RCC 7860 (cell line): ENCODE measurements around the gene TLE5.
"Not testable (repeated sequence)": the region's sequence is repeated elsewhere in the genome, so short reads cannot be mapped to it uniquely, and the experiment has no call there.

ENCODE experiments used
- DNase-seq: peaks from one replicate; pipeline ENCODE4 v3.0.0-alpha.2; 2015; ENCODE audit warnings: low spot score
- FAIRE-seq: peaks from 2 replicates; lab custom pipeline; 2012; peaks lifted over from hg19 to GRCh38; lab: Jason Lieb, UNC

Gene TLE5

GRCh38 chr19:3096902-3097326 lies 34.6 kb upstream of the TLE5 start:
- no peak for FAIRE-seq
- DNase-seq = no peak

- no peak for FAIRE-seq
Measured at GRCh38 chr19:3096267-3096901, 34.1 kb upstream of the TLE5 start.

GRCh38 chr19:3095441-3096191 lies 33.3 kb upstream of the TLE5 start:
- FAIRE-seq = no peak
- DNase-seq = no peak

More at GRCh38 chr19:3096267-3096901, 34.1 kb upstream of the TLE5 start:
- no peak for DNase-seq

- DNase-seq (no peak), FAIRE-seq (no peak)
Measured at GRCh38 chr19:3094601-3095440, 32.5 kb upstream of the TLE5 start.

GRCh38 chr19:3089299-3089855 lies 27.1 kb upstream of the TLE5 start:
- DNase-seq, FAIRE-seq: not testable (repeated sequence)

GRCh38 chr19:3087769-3088168 lies 25.5 kb upstream of the TLE5 start:
- FAIRE-seq (no peak), DNase-seq (no peak)

- DNase-seq (no peak), FAIRE-seq (no peak)
Measured at GRCh38 chr19:3084943-3085342, 22.6 kb upstream of the TLE5 start.

GRCh38 chr19:3083964-3084363 lies 21.7 kb upstream of the TLE5 start:
- FAIRE-seq (no peak), DNase-seq (no peak)

GRCh38 chr19:3082331-3082730 lies 20.0 kb upstream of the TLE5 start:
- FAIRE-seq (no peak), DNase-seq (no peak)

GRCh38 chr19:3080286-3080685 lies 18.0 kb upstream of the TLE5 start:
- FAIRE-seq = no peak
- DNase-seq = no peak

- FAIRE-seq = no peak
- DNase-seq = no peak
Measured at GRCh38 chr19:3079578-3079977, 17.3 kb upstream of the TLE5 start.

GRCh38 chr19:3075605-3076431 lies 13.5 kb upstream of the TLE5 start:
- DNase-seq = peak; percentile 9

GRCh38 chr19:3073931-3074595 lies 11.8 kb upstream of the TLE5 start:
- FAIRE-seq = no peak

More at GRCh38 chr19:3075605-3076431, 13.5 kb upstream of the TLE5 start:
- no peak for FAIRE-seq

GRCh38 chr19:3073159-3073563 lies 10.9 kb upstream of the TLE5 start:
- no peak for DNase-seq
- no peak for FAIRE-seq

More at GRCh38 chr19:3073931-3074595, 11.8 kb upstream of the TLE5 start:
- no peak for DNase-seq

- DNase-seq (no peak), FAIRE-seq (no peak)
Measured at GRCh38 chr19:3071768-3072167, 9.5 kb upstream of the TLE5 start.

GRCh38 chr19:3068071-3068470 lies 5.8 kb upstream of the TLE5 start:
- DNase-seq (no peak), FAIRE-seq (no peak)

GRCh38 chr19:3067563-3067962 lies 5.3 kb upstream of the TLE5 start:
- DNase-seq = no peak
- no peak for FAIRE-seq

GRCh38 chr19:3066482-3067049 lies 4.3 kb upstream of the TLE5 start:
- FAIRE-seq (no peak), DNase-seq (no peak)

- FAIRE-seq = no peak
- DNase-seq = no peak
Measured at GRCh38 chr19:3065675-3066357, 3.5 kb upstream of the TLE5 start.
